ENCODE results near the gene SLC29A1.

DNA sequence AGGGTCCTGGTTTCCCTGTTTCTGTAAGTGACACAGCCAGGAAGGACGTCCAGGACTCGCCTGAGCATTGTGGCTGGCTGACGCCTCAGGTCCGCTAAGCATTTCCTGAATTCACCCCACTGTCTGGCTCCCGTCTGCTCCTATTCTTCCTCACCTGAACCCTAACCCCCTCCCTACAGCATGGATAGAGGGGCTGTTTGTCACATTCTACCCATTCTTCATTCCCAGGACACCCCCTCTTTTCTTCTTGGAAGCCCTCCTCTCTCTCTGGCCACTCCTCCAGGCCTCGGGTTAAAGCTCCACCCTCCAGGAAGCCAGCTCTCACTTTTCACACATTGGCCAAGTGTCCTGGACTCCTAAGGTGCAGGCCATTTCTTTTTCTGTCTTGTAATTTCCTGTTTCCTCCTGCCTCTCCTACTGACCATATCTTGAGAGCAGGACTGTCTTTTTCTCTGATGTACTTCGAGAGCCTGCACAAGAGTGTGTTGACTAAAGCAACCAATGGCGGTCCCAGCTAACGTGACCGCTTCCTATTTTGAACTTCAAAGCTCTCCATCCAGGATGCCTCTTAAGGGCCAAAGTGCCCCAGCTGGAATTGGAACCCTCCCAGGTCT lies 30.9 kb upstream of the SLC29A1 start:
- no peak for TF ChIP-seq POLR2A (IDR thresholded peaks at IDR 0.05)
- TF ChIP-seq, protein P1, sequence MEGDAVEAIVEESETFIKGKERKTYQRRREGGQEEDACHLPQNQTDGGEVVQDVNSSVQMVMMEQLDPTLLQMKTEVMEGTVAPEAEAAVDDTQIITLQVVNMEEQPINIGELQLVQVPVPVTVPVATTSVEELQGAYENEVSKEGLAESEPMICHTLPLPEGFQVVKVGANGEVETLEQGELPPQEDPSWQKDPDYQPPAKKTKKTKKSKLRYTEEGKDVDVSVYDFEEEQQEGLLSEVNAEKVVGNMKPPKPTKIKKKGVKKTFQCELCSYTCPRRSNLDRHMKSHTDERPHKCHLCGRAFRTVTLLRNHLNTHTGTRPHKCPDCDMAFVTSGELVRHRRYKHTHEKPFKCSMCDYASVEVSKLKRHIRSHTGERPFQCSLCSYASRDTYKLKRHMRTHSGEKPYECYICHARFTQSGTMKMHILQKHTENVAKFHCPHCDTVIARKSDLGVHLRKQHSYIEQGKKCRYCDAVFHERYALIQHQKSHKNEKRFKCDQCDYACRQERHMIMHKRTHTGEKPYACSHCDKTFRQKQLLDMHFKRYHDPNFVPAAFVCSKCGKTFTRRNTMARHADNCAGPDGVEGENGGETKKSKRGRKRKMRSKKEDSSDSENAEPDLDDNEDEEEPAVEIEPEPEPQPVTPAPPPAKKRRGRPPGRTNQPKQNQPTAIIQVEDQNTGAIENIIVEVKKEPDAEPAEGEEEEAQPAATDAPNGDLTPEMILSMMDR (IDR thresholded peaks at IDR 0.05), result no peak
- no peak for TF ChIP-seq POLR2AphosphoS5 (IDR thresholded peaks at IDR 0.05)

Data from breast epithelium (tissue), 3 donors.